HG03196 (cell line): ENCODE data around the gene RPN2.

Source experiments
- ATAC-seq: cut with Tn5 transposase; IDR thresholded peaks from one replicate; pipeline ENCODE4 v1.9.1; 2021; ENCODE audit not compliant: unreplicated experiment

The RPN2 gene

DNA sequence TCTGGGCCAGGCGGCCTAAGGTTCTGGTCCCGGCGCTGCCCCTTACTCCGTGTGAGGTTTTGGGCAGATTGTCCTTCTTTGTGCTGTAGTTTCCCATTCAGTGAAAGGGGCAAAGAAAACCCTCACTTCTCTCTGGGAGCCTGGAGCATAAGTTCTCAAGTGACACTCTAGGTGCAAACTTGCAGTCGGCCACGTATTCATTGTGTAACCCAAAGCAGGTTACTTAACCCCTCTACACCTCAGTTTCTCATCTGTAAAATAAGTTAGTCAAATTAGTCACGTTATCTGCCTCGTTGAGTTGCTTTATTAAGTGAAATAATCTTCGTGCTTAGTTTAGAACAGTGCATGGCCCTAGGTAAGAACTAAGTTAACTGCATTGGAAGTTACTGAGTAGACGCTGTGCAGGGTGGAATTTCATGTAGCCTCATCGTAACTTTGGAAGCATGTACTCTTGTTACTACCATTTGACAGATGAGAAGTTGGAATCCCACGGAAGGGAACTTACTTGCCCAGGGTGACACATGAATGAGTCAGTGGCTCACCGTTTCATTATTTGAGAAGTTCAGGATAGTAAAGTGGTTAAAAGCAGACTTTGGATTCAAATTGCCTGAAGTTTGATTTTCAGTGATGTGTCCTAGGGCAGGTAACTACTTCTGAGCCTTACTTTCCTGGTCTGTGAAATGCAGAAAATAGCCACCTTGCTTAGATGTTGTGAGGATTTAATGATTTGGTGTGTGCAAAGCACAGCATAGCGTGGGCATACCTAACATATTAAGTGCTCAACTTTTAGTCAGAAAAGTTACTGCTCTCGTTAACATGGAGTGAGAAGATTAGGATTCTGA, 774 bp downstream of the RPN2 start:
- ATAC-seq = no peak

GRCh38 chr20:37185686-37186085, 6.6 kb downstream of the RPN2 start:
- no peak for ATAC-seq

DNA sequence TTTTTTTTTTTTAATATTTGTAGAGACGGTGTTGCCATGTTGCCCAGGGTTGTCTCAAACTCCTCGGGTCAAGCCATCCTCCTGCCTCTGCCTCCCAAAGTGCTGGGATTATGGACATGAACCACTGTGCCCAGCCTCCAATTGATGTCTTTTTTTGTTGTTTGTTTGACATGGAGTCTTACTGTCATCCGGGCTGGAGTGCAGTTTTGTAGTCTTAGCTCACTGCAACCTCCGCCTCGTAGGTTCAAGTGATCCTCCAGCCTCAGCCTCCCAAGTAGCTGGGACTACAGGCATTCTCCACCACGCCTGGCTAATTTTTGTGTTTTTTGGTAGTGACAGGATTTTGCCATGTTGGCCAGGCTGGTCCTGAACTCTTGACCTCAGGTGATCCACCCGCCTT, 9.7 kb downstream of the RPN2 start:
- no peak for ATAC-seq

GRCh38 chr20:37189416-37190016, 10.4 kb downstream of the RPN2 start:
- no peak for ATAC-seq

DNA sequence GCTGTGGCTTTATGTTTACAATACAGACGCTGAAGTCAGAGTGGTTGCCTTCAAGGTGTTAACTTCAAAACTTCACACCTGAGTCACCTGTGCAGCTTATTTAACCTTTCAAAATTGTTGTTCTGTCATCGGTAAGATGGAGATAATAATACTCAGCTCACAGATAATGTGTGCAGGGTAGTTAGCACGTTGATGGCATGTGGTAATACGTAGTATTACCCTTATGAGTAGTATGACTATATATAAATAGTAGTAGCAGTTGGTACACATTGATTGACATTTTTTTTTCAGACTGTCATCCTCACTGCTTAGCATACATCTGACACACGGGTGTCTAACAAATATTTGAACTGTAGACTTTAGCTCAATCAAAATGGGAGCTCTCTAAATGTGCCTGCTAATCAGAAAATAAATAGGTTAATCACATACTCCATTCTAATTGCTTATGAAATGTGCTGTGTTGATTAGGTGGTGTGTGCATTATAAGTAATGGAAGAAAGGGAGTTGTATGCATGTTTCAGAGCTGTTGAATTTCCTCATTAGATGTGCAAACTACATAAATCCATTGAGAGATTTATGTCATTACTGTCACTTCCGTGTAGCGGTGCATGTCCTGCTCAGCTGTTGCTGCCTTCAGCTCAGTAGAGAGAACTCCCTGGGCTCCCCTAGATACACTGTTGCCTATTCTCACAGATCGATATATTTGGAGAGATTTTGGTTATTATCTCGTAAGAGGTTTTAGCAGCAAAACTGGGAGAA, 11.4 kb downstream of the RPN2 start:
- no peak for ATAC-seq

- peak; percentile 45 for ATAC-seq
Measured at GRCh38 chr20:37192137-37192854, 13.2 kb downstream of the RPN2 start.

- ATAC-seq = no peak
Measured at GRCh38 chr20:37193226-37193625, 14.1 kb downstream of the RPN2 start.

DNA sequence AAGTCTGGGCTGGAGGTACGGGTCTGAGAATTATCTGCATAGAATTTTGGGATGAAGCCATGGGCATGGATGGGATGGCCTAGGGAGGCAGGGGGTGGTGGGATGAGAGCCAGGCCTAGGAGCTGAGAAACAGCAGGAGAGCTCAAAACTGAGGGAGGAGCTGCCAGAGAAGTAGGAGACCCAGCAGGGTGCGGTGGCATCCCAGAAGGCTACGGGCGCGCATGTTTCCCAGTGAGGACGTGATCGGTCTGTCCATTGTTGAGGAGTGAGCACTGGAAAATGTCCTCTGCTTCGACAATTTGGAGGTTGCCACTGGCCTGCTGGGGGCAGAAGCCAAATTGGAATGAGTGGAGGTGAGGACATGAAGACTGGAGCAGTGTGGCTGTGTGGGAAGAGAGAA, 14.7 kb downstream of the RPN2 start:
- ATAC-seq = no peak

DNA sequence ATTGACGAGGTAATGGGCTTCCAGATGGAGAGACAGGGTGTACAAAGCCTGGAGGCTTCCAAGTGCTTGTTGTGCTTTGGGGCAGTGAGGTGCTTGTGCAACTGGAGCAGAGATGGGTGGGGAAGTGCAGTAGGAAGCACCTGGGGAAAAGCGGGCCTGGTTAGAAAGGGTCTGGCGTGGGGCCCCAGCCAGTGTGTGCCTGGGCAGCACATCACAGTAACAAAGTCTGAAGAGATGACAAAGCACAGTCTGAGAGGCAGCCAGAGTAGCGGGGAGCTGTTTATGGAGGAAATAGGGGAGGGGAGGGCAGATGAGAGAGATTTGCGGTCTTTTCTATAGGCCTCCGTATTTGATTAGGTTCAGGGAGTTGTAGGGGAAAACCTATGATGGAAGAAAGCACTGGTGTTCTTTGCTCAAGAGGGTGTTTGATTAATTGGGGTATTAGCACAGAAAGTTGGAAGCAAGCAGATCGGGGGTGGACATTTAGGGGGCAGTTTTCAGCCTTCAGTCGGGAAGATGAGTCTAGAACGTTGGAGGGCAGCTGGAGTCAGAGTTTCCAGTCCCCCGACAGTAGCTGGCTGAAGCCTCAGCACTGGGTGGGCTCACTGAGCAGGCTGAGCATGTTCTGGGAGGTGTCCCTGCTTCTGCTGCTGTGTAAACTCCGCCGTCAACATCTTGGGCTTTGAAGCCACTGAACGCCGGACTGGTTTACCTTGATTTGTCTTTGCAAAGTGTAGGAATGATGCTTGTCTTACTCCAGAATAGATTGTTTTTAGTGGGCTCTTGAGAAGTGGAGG, 15.7 kb downstream of the RPN2 start:
- ATAC-seq = no peak

DNA sequence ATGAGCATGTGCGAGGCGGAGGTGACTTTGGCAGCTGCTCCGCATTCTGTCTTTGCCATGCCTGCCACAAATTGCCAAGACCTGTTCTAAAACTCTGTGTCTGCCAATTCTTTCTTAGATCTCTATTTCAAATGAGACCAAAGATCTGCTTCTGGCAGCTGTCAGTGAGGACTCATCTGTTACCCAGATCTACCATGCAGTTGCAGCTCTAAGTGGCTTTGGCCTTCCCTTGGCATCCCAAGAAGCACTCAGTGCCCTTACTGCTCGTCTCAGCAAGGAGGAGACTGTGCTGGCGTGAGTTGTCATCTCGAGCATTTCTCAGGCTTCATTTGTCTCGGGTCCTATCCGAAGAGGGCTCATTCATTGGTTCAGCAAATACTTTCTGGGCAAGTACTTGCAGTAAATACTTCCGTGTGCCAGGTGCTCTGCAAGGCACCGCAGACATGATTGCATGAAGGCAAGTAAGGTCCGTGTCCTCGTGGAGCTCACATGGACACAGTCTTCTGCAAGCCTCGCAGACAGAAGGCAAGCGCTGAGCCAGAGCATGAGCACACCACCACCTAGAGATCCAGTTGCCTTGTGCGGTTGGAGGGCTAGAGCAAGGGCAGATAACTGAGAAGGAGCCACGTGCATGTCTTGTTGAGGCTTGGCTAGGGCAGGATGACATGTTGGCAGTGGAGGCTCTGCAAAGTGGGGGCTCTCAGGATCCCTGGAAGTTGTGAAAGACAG, 20.0 kb downstream of the RPN2 start:
- no peak for ATAC-seq

- ATAC-seq = no peak
Measured at GRCh38 chr20:37200376-37200775, 21.2 kb downstream of the RPN2 start.

DNA sequence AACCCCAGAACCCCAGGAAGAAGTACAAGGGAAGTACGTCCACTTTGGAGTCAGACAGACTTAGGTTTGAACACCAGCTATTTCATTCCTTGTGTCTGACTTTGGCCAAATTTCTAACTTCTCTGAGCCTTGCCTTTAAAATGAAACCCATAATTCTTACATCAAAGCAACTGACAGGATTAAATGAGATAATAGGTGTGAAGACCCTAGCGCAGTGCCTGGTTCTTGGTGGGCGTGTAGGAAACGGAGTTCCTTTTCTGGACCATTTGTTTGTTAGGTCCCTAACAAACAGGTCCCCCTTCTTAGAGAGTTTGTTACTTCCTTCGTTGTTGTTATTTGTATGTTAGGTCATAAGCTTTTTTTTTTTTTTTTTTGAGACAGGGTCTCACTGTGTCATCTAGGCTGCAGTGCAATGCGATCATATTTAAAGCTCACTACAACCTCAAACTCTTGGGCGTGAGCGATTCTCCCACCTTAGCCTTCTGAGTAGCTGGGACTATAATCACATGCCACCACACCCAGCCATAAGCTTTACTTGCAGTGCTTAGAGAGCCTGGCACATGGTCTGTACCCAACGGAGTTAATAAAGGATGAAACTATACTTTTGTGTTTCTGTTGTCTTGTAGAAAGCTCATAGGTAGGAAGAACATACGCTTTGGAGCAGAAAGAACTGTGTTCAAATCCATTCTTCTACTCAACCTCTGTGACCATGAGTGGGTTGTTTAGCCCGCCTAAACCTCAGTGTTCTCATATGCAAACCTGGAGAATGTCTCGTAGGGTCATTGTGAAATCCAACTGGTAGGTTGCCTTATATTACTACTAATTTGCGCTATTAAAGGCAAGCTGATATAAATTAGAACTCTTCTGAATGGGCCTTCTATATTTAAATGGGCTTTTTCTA, 22.0 kb downstream of the RPN2 start:
- no peak for ATAC-seq

DNA sequence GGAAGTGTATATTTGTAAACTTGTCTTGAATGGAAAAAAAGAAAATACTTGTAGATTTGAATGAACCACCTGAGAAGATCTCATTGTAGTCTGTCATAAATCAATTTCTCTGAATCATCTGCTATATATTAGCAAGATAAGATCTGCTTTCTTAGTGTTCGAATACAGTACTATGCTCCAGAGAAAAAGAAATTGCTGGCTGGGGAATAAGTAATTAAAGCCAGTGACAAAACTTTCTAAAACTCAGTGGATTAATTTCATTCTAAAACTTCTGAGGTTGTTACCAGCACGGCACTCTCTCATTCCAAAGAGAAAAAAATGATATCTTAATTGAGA, 22.7 kb downstream of the RPN2 start:
- no peak for ATAC-seq

DNA sequence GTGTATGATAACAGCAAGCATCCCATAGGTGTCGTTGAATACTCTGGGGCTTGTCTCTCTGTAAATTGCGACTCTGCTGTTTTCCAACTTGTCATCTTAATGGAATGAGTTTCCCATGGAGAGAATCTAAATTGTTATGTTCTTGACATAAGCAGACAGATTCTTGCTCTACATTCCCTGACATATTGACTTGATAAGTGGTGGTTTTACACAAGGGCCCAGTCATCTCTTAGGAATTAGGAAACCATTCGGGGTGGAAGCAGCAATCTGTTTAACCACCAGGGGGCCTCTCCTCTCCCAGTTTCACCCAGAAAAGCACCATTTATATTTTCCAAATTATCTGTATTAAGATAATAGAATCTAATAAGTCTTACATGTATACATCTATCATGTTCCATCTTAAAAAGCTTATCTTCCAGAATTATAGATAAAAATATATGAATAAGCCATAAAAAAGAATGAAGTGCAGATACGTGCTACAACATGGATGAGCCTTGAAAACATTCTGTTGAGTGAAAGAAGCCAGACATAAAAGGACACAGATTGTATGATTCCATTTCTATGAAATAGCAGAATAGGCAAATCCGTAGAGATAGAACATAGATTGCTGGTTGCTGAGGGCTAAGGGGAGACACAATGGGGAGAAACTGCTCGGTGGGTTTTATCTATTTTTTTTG, 23.3 kb downstream of the RPN2 start:
- ATAC-seq = no peak

- no peak for ATAC-seq
Measured at GRCh38 chr20:37204056-37204455, 24.9 kb downstream of the RPN2 start.

GRCh38 chr20:37205130-37205529, 26.0 kb downstream of the RPN2 start:
- no peak for ATAC-seq

DNA sequence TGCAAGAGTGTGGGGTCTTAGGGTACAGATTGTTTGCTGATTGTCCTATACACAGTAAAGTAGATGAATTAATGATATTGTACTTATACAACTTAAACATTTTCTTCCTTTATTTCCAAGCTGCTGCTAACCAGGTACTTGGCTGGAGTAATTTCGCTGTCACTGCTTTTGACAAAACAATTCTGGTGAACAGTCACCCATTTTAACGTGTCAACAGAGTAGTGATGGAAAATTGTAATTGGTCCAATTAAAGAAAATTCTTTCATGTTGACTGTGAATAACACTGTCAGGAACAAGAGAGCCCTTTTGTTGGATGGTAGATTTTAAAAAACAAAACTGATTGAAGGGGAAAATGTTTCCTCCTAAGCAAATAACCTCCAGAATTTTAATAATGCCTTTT, 26.7 kb downstream of the RPN2 start:
- no peak for ATAC-seq

GRCh38 chr20:37207171-37207570, 28.0 kb downstream of the RPN2 start:
- ATAC-seq = no peak
